Non-pigmented ciliary epithelial cell (primary cell): ENCODE results near the gene SMAGP.
"Not testable (repeated sequence)": the region's sequence is repeated elsewhere in the genome, so short reads cannot be mapped to it uniquely, and the experiment has no call there.

ENCODE experiments used
- DNase-seq: peaks from one replicate; pipeline ENCODE4 v3.0.0-alpha.2; 2010; ENCODE audit warnings: low read depth

SMAGP gene

GRCh38 chr12:51225234-51225633 lies 45.0 kb downstream of the SMAGP start:
- no peak for DNase-seq

GRCh38 chr12:51224625-51225024 lies 45.6 kb downstream of the SMAGP start:
- no peak for DNase-seq

DNA sequence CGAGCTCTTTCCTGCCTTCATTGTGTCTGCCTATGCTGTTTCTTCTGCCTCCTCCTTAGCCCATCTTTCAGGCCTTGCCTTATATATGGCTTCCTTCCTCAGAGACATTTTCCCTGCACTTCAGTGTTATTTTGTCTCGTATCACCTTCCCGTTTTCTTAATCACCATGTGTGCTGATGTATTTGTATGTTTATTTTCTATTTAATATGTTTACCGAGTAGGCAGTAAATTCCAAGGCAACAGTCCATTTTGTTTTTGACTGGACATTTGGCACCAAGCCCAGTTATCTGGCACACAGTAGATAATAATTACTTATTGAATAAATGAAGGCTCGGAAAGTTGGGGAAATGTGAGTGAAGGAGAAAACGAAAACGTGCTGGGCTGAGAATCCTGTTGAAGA lies 47.8 kb downstream of the SMAGP start:
- DNase-seq: no peak

DNA sequence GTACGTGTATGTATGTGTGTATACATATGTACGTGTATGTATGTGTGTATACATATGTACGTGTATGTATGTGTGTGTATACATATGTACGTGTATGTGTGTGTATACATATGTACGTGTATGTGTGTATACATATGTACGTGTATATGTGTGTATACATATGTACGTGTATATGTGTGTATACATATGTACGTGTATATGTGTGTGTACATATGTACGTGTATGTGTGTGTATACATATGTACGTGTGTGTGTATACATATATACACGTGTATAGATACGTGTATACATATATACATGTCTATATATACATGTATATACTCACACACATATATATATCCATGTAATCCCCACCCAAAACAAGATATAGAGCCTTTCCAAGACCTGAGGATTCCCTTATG lies 50.4 kb downstream of the SMAGP start:
- not testable (repeated sequence) for DNase-seq

GRCh38 chr12:51219322-51219721 lies 50.9 kb downstream of the SMAGP start:
- DNase-seq: no peak

DNA sequence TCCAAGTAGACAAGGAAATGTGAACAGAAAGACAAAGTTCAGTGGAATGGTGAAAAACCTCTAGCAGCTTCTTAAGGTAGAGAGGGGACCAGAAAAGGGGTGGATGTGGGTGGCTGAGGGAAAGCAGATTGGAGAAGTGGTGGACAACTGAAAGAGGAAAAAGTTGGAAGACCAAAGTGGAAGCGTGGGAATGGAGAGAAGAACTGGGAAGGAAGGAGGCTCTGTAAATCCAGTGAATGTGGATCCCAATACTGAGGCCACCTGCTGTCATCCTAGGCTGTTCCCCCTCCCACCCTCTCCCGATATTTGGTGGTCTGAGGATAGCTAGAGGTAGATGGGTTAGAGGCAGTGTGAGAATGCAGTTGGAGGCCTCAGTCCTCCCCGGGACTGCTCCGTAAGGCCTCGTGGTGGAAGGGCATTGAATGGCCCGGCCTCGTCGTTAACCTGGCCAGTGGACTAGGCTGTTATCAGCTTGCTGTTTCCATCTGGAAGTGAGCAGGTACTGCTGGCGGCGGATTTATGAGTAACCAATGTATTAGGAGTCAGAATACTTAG lies 51.5 kb downstream of the SMAGP start:
- DNase-seq: no peak

- DNase-seq: peak; percentile 26
Observed at GRCh38 chr12:51217968-51218606, 52.1 kb downstream of the SMAGP start, which contains the start of gene POU6F1. TSS of gene POU6F1 (minus strand) at chr12:51218062. CDS start at chr12:51206836, 11,226 bp downstream.

DNA sequence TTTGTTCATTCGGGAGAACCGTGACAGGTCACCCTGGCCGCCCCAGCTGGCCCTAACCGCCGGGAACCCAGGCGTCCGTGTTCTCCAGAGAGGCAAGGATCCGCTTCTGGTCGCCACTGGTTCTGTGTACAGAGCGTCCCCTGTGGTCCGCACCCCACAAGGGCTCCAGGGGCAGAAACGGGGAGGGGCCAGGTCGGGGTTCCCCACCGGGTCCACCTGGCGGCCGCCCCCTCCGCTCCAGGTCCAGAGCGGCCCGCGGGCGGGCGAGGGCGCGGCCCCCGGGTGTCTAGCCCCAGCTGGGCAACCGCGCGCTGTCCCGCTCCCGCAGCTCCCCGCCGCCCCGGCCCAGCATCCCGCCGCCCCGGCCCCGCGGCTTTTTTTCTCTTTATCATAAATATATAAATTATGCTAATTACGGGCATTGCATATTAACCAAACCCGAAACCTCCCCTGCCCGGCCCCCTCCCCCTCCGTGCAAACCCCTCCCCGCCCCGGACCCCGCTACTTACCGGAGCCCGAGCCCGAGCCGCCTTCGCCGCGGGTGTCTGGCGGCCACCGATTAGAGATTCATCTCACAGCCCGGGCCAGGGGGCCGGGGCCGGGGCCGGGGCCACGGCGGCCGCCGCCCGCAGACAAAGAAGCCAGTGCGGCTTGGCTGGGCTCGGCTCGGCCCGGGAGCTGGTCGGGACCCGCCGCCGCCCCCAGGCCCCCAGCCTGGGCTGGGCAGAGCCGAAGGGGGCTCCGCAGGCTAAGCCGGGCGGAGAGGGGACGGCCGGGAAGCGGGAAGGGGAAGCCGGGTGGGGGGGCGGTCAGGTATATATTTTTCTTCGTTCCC lies 52.9 kb downstream of the SMAGP start:
- no peak for DNase-seq

DNA sequence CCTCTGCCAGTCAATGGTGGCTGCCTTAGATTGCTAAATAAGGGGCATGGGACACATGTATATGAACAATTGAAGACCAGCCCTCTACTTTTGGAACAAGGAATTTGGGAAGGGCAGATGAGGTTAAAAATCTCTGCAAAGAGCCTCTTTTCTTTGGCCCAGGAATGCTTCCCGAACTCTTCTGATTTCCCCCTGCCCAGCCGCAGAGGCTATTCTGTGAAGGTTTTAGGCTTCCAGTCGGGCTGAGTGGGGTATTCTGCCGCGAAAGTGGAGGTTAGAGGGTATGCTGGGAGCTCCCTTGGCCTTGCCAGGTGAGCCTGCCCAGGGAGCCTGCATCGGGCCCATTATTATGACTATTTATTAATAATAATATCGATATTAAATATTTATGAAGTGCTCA lies 53.6 kb downstream of the SMAGP start:
- DNase-seq: no peak

DNA sequence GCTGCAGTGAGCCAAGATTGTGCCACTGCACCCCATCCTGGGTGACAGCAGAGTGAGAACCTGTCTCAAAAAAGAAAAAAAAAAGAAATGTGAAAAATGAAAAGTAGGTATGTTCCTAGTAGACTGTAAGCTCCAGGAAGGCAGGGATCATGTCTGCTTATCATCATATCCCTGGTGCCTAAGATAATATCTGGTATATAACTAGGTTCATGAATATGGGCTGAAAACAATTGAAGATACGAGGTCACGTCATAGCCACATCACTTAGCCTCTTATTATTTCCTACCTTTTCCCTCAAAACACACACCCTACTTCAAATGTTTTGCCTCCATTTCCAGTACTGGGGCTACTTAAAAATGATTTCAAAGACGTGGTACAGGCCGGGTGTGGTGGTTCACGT lies 55.3 kb downstream of the SMAGP start:
- DNase-seq: no peak

DNA sequence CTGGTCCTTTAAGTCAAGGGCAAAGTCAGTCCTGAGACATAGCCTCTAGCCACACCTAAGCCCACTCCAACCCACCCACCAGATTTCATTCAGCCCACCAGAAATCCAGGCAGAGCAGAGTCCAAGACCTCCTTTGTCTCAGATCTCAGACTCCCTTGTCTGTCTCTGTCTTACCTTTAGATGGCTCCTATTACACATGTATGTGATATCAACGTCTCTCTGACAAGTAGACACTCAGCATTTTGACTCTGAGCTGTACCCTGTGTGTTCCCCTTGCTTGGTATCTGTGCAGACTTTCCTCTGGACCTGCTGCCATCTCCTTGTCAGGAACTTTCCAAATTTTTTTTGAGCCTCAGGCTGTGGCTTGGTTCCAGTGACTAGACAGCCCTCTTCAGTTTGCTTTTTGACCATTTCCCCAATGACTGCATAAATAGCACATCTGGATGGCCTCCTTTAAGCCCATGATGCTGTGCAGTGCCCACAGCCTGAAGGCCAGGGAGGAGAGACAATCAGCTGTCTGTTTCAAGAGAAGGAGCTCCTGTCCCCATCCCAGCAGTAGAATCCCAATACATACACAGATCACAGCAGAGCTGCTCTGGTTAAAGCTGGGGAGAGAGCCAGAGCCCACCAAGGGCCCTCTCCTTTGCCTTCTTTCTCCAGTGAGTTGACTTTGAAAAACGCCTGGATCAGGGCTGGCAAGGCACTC lies 59.4 kb downstream of the SMAGP start:
- no peak for DNase-seq

GRCh38 chr12:51209259-51209658 lies 61.0 kb downstream of the SMAGP start:
- no peak for DNase-seq

DNA sequence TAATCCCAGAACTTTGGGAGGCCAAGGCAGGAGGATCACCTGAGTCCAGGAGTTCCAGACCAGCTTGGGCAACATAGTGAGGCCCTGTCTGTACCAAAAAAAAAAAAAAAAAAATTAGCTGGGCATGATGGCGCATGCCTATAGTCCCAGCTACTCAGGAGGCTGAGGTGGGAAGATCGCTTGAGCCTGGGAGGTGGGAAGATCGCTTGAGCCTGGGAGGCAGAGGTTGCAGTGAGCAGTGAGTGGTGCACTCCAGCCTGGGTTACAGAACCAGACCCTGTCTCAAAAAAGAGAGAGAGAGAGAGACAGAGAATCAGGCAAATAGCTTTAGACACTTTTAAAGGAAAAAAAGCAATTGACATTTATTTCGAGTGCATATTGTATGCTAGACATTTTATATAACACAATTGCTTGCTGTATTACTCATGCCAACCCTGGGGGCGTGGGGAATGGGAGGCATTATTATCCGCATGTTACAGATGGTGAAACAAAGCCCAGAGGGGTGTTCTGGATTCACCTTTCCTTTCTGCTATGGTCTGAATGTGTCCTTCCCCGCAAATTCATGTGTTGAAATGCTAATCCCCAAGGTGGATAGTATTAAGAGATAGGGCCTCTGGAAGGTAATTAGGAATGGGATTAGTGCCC lies 62.1 kb downstream of the SMAGP start:
- DNase-seq: no peak

GRCh38 chr12:51205350-51205749 lies 64.9 kb downstream of the SMAGP start:
- no peak for DNase-seq

GRCh38 chr12:51202718-51203117 lies 67.5 kb downstream of the SMAGP start:
- DNase-seq: no peak

DNA sequence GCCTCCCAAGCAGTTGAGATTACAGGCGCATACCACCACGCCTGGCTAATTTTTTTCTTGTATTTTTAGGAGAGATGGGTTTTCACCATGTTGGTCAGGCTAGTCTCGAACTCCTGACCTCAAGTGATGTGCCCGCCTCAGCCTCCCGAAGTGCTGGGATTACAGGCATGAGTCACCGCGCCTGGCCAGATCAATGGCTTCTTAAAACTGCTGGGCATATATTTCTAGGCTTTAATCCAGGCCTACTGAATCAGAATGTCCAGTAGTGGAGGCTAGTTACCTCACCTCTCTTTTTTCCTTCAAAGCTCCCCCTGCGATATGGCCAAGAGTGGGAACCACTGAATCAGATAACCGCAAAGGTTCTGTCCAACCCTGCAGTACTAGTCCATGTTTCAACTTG lies 69.4 kb downstream of the SMAGP start:
- no peak for DNase-seq

GRCh38 chr12:51200156-51200555 lies 70.1 kb downstream of the SMAGP start:
- no peak for DNase-seq

DNA sequence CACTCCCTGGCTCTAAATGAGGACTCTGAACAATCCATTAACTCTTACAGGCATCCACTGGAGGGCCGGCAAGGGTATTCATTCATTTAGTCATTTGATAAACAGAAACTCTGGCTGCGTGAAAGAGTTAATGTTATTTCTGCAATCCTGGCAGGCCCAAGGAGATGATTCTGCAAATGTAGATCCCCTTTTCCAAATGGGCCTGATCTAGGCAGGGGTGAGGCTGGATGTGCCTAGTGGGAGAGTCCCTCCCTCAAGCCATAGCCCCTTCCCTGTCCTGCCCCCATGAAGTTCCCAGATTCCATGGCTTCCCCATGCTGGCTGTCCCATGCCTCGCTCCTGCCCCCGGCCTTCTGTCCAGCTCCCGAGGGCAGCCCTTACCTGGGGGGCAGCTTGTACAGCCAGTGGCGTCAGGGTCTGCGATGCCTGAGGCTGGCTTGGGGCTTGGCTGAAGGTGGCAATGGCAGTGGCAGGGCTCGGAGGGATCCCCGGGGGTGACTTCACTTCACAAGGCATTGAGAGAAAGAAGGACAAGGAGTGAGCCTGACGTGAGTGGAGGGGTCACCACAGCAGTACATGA lies 70.8 kb downstream of the SMAGP start:
- DNase-seq: no peak

- DNase-seq: no peak
Observed at GRCh38 chr12:51198568-51199365, 71.4 kb downstream of the SMAGP start.

GRCh38 chr12:51197736-51198567 lies 72.3 kb downstream of the SMAGP start:
- no peak for DNase-seq
